AG08396 (cell line): Measurements from ENCODE around the gene SUPT4H1.

Experiments used
- DNase-seq: peaks from one replicate; pipeline ENCODE4 v3.0.0; 2012; ENCODE audit warnings: low spot score, mixed read lengths

The SUPT4H1 gene

GRCh38 chr17:58380207-58381123 lies 28.5 kb upstream of the SUPT4H1 start:
- no peak for DNase-seq

DNA sequence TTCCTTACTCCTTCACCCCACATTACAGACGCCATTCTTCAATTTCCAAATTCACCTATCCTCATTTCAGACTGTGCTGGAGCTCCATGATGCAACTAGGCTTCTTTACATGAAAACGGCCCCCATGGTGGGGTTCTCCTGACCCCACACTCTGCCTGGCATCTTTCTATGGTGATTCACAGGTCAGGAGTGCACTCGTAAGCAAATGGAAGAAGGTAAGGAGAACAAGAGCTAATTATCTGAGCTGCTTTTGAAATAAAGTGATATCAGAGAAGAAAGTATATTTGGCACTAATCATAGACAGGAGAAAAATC lies 27.5 kb upstream of the SUPT4H1 start:
- DNase-seq = no peak

DNA sequence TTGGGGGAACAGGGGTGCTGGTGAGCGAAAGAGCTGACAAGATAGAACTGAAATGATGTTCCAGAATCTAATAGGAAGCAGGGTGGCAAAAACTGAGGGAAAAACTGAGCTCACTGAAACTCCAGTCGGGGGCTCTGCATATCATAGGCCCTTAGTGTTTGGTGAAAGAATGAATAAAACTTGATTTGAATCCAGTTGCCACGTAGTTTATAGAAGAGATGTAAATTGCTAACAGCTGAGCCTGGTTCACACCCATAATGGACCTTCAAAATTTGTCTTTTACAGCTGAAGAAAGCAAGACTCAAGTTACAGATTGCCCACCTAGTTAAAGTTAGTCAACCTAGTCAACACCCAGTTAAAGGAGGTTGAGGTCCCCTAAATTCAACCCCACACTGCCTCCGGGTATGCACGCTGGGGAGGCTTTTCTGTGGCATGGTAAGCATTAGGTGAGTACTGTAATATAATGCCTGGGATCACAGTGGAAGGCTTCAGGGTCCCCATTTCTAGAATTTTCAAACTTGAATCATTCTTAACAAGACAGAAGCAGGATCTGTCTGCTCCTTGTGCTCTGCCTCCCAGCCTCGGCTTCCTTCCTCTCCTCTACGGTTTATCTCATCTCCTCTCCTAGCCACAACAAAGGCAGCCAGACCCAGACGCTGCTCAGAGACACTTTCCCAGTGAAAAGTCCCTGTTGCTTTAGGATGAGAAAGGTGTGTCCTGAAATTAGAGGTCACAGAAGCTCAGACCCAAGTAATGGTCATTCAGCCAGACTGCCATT lies 26.9 kb upstream of the SUPT4H1 start:
- no peak for DNase-seq

DNA sequence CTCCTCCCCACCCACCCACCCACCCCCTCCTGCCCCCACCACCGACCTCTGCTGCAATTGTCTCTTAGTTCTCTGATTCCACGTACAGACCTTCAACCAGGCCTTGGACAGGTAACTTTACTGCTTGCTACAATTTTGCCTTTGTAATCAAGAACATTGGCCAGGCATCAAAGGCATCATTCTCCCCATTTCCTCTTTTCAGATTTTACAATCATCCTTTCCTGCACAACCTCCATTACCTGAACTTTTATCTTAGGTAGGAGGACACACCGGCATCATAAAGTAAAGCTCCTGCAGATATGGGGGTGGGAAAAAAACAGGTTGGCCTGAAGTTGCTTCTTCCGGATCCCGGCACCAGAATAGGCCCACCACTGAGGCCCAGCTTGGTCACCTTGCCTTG lies 25.7 kb upstream of the SUPT4H1 start:
- DNase-seq = no peak

GRCh38 chr17:58377093-58377601 lies 25.1 kb upstream of the SUPT4H1 start:
- no peak for DNase-seq

DNA sequence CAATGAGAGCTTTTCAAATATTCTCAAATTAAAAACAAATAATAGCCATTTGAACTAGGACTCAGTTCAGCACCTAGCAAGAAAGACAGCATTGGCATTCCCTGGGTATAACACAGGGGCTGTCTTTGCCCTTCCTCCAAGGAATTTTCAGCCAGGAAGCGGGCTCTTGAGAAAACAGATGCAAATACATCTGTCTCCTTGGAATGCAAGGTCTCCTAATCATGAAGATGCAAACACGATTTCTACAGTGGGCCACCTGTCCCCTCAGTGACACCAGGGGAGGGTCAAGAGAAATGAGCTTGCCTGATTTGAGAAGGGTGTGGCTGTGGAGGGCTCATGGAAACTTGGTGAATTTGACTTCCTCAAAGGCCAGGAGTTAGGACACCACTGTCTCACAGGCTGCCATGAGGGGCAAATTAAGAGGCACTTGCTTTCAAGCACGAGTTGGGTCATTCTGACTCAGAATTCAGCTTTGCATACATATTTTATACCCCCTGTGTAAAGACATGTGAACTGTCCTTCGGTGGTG lies 24.5 kb upstream of the SUPT4H1 start:
- DNase-seq = no peak

GRCh38 chr17:58375811-58376210 lies 23.8 kb upstream of the SUPT4H1 start:
- DNase-seq = no peak

GRCh38 chr17:58375256-58375655 lies 23.3 kb upstream of the SUPT4H1 start:
- DNase-seq = no peak

DNA sequence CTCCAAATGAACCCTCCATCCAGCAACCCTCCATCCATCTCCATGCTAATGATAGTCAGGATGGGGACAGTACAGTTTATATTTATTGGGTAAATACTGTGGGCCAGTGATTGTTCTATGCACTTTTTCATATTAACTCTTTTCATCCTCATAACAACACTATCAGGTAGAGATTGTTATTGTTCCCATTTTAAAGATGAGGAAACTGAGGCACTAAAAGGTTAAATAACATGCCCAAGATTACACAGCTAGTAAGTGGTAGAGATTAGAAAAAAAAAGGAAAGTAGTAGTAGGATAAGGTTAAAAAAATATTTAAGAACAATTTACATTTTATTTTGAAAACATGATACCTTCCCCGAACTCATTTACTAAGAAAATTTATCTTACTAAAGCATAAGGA lies 21.9 kb upstream of the SUPT4H1 start:
- DNase-seq = no peak

- DNase-seq = no peak
Observed at GRCh38 chr17:58373003-58373402, 21.0 kb upstream of the SUPT4H1 start.

- no peak for DNase-seq
Observed at GRCh38 chr17:58371300-58371950, 19.4 kb upstream of the SUPT4H1 start.

DNA sequence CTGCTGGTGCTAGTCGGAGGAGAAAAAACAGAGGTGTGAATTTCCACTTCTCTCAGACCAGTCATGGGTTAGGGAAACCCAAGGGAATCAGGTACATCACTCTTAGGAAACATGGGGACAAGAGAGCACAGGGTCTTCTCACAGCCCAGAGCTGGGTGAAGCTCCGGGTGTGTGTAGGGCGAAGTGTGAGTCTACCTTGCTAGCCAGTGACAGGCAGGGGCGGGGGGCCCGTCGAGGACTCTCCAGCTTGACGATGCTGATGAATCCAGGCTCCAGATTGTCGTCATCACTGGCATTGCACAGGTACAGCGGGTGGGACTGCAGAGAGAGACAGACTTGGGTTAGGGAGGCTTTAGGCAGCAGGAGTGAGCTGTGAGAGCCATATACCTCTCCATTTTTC lies 18.7 kb upstream of the SUPT4H1 start:
- no peak for DNase-seq

- DNase-seq = no peak
Observed at GRCh38 chr17:58370309-58370708, 18.3 kb upstream of the SUPT4H1 start.

GRCh38 chr17:58369214-58370031 lies 17.4 kb upstream of the SUPT4H1 start:
- DNase-seq = no peak

DNA sequence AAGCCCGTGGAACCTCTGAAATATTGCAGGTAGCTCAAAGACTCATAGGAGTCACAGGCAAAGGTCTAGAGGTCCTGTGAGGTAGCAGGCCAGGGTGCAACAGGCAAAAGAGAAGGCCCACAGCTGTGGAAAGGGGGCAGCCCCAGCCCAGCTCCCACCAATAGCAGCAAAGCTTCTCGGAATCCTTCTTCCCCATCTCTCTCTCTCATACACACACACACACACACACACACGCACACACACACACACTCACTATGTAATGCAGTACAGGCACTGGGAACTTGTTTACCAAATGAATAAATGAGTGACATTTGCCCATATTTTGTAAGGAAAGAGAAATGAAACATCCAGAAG lies 16.8 kb upstream of the SUPT4H1 start:
- DNase-seq = no peak

- DNase-seq = no peak
Observed at GRCh38 chr17:58367461-58367860, 15.5 kb upstream of the SUPT4H1 start.

GRCh38 chr17:58365980-58366595 lies 14.1 kb upstream of the SUPT4H1 start:
- DNase-seq = no peak

GRCh38 chr17:58365185-58365979 lies 13.4 kb upstream of the SUPT4H1 start:
- no peak for DNase-seq

- no peak for DNase-seq
Observed at GRCh38 chr17:58364270-58364942, 12.4 kb upstream of the SUPT4H1 start.
